ENCODE data around the gene CCDC150. TPM values are rescaled to one million over a fixed set of nuclear protein-coding genes. Genes with fewer than 3 reads are reported as not detected.

CCDC150 gene
- total RNA-seq, result 10 to 100 TPM in 1 of 2 experiments, 1 to 10 TPM in 1; 9.2 to 10.5 TPM

GRCh38 chr2:196639180-196640030, at the start of gene CCDC150:
Gene CCDC150 (plus strand): TSS chr2:196639715. CDS start chr2:196639767, 52 bp downstream.

GRCh38 chr2:196592911-196593881, 46.3 kb upstream of the CCDC150 start, which contains the start of gene HECW2:
Gene HECW2 (minus strand): TSS chr2:196593554.

Other genes with a start within 250 kb of the CCDC150 start
- gene HECW2, start 46.2 kb upstream of the CCDC150 start, total RNA-seq, result under 1 TPM; 0.24 to 0.33 TPM
- 10 to 100 TPM; 46.0 to 47.2 TPM for gene GTF3C3, start 160.0 kb downstream of the CCDC150 start, total RNA-seq
- gene C2orf66, start 169.6 kb downstream of the CCDC150 start, total RNA-seq, result under 1 TPM; 0.17 to 0.28 TPM

Measured in activated naive CD4-positive, alpha-beta T cell treated with anti-CD3 and anti-CD28 coated beads, Interleukin-2, amount 10 ng/mL, durations not matched to agents 5 hours and 36 hours (primary cell).